ENCODE measurements around the gene SERPINB6.

GRCh38 chr6:2909718-2910117 is 61.6 kb downstream of the SERPINB6 start:
- TF ChIP-seq, protein P1, sequence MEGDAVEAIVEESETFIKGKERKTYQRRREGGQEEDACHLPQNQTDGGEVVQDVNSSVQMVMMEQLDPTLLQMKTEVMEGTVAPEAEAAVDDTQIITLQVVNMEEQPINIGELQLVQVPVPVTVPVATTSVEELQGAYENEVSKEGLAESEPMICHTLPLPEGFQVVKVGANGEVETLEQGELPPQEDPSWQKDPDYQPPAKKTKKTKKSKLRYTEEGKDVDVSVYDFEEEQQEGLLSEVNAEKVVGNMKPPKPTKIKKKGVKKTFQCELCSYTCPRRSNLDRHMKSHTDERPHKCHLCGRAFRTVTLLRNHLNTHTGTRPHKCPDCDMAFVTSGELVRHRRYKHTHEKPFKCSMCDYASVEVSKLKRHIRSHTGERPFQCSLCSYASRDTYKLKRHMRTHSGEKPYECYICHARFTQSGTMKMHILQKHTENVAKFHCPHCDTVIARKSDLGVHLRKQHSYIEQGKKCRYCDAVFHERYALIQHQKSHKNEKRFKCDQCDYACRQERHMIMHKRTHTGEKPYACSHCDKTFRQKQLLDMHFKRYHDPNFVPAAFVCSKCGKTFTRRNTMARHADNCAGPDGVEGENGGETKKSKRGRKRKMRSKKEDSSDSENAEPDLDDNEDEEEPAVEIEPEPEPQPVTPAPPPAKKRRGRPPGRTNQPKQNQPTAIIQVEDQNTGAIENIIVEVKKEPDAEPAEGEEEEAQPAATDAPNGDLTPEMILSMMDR (IDR thresholded peaks at IDR 0.05; ENCODE audit: low read length) = no peak
- no peak for TF ChIP-seq EZH2 (IDR thresholded peaks at IDR 0.05; ENCODE audit: borderline replicate concordance, low read length)
